B cell (primary cell): ENCODE results near the gene VPS13A. TPM values are rescaled to one million over a fixed set of nuclear protein-coding genes. Genes with fewer than 3 reads are reported as not detected.

ENCODE experiments used
- ATAC-seq: fragments of 200-7000 bp; cut with Tn5 transposase; one replicate; pipeline ENCODE4 v1.10.0; 2021; ENCODE audit warnings: low read depth, mild to moderate bottlenecking, moderate number of reproducible peaks, moderate library complexity
- CTCF ChIA-PET: fragments of 350-600 bp; sonication (Branson Sonifier 250); formaldehyde crosslinking; loops from one replicate; lab custom pipeline; 2021; ENCODE audit warnings: antibody characterized with exemption, inconsistent platforms; lab: Charles Lee
- POLR2A ChIA-PET: fragments of 350-600 bp; sonication (Branson Sonifier 250); formaldehyde crosslinking; loops from one replicate; lab custom pipeline; 2021; ENCODE audit warnings: antibody characterized with exemption; lab: Charles Lee
- DNase-seq: peaks from one replicate; pipeline ENCODE4 v3.0.0; 2013
- H2AFZ ChIP-seq: 2 replicates; pipeline ENCODE4 v1.6.1; 2012; ENCODE audit warnings: mild to moderate bottlenecking, low read depth, low read length; ENCODE audit not compliant: insufficient read depth, poor library complexity, severe bottlenecking
- H3K27ac ChIP-seq, 2 donors: 1 replicate in 1 of 2; 2 replicates in 1 of 2; pipeline ENCODE4 v1.5.1; 2012 to 2013; ENCODE audit warnings: low read length in 2 of 2, mild to moderate bottlenecking in 2 of 2, moderate library complexity in 1 of 2
- H3K27me3 ChIP-seq, 4 experiments: fragments of 200-600 bp in 1 of 4; sonication (generic) in 1 of 4; replicated peaks in 1 of 4; 1 replicate in 2 of 4; 2 replicates in 2 of 4; pipeline versions ENCODE4 v1.6.1 to v1.7.0; 2013 to 2016; ENCODE audit warnings: low read length in 3 of 4, mild to moderate bottlenecking in 2 of 4, mixed read lengths in 1 of 4, moderate library complexity in 1 of 4; ENCODE audit not compliant: insufficient read depth in 4 of 4, control insufficient read depth in 3 of 4; ENCODE audit errors: control extremely low read depth in 1 of 4
- H3K36me3 ChIP-seq, 2 experiments: replicated peaks in 1 of 2; 1 replicate in 1 of 2; 2 replicates in 1 of 2; pipeline versions ENCODE4 v1.6.1 to v1.7.1; 2013; ENCODE audit warnings: low read length in 1 of 2; ENCODE audit not compliant: insufficient read depth in 2 of 2, control insufficient read depth in 1 of 2; ENCODE audit errors: control extremely low read depth in 1 of 2, extremely low read depth in 1 of 2
- H3K4me1 ChIP-seq, 2 donors: fragments of 200-600 bp in 1 of 2; sonication (generic) in 1 of 2; 1 replicate in 1 of 2; 2 replicates in 1 of 2; pipeline versions ENCODE4 v1.5.1 to v1.6.1; 2013 to 2017; ENCODE audit warnings: low read length in 2 of 2; ENCODE audit not compliant: control insufficient read depth in 2 of 2, insufficient read depth in 2 of 2
- H3K4me2 ChIP-seq: replicated peaks from 2 replicates; pipeline ENCODE3; 2012; ENCODE audit warnings: mild to moderate bottlenecking, low read depth, low read length; ENCODE audit not compliant: poor library complexity, severe bottlenecking
- H3K4me3 ChIP-seq, 5 experiments: fragments of 200-600 bp in 1 of 5; sonication (generic) in 1 of 5; 1 replicate in 3 of 5; 2 replicates in 2 of 5; pipeline versions ENCODE4 v1.5.1 to v1.7.0; 2011 to 2016; ENCODE audit warnings: low read length in 4 of 5, mild to moderate bottlenecking in 4 of 5, low read depth in 2 of 5, control low read depth in 1 of 5, moderate library complexity in 1 of 5; ENCODE audit not compliant: insufficient read depth in 1 of 5; ENCODE audit errors: control extremely low read depth in 1 of 5, extremely low read depth in 1 of 5
- H3K79me2 ChIP-seq: fragments of 200-600 bp; sonication (generic); one replicate; pipeline ENCODE4 v1.6.0; 2016; ENCODE audit warnings: low read length; ENCODE audit not compliant: control insufficient read depth, insufficient read depth
- H3K9ac ChIP-seq: fragments of 200-600 bp; sonication (generic); 2 replicates; pipeline ENCODE4 v1.6.1; 2017; ENCODE audit warnings: mild to moderate bottlenecking, low read length, moderate library complexity
- H3K9me3 ChIP-seq, 3 donors: one replicate each; pipeline versions ENCODE4 v1.6.1 to v1.7.1; 2013; ENCODE audit warnings: low read length in 2 of 3; ENCODE audit not compliant: control insufficient read depth in 2 of 3, insufficient read depth in 1 of 3; ENCODE audit errors: control extremely low read depth in 1 of 3
- H4K20me1 ChIP-seq: 2 replicates; pipeline ENCODE4 v1.6.0; 2012; ENCODE audit warnings: mild to moderate bottlenecking, low read length; ENCODE audit not compliant: insufficient read depth, control insufficient read depth, poor library complexity, severe bottlenecking
- H3K27ac Mint-ChIP-seq: one replicate; pipeline ENCODE4 v1.8.0; 2021; ENCODE audit warnings: mixed read lengths
- H3K27me3 Mint-ChIP-seq: one replicate; pipeline ENCODE4 v1.8.0; 2021; ENCODE audit warnings: mixed read lengths
- H3K4me1 Mint-ChIP-seq: one replicate; pipeline ENCODE4 v1.8.0; 2021; ENCODE audit warnings: mixed read lengths
- H3K4me3 Mint-ChIP-seq: one replicate; pipeline ENCODE4 v1.8.0; 2021; ENCODE audit warnings: mixed read lengths
- H3K9me3 Mint-ChIP-seq: one replicate; pipeline ENCODE4 v1.8.0; 2022; ENCODE audit warnings: mixed read lengths; ENCODE audit not compliant: insufficient read depth
- EZH2 ChIP-seq: IDR thresholded peaks from 2 replicates; pipeline ENCODE4 v1.6.1; 2012; ENCODE audit warnings: borderline replicate concordance, low read depth, mild to moderate bottlenecking, moderate library complexity, low read length; ENCODE audit not compliant: insufficient read depth, poor library complexity, severe bottlenecking
- WGBS: methylation state at CpG from one replicate; pipeline ENCODE4 v1.1.5; 2013; ENCODE audit warnings: missing lambda C conversion rate; ENCODE audit not compliant: insufficient coverage; 5-methylcytosine and 5-hydroxymethylcytosine counted together
- intact Hi-C: fragments of 100-400 bp; cut with micrococcal nuclease; formaldehyde crosslinking; loops from one replicate; pipeline ENCODE4 v1.10.0; 2022
- polyA plus RNA-seq: library from polyadenylated mRNA; depleted of rRNA; stranded (reverse); fragments of >200 nt; gene quantifications from 2 replicates; pipeline ENCODE4 v1.2.3, GENCODE V29; 2012
- total RNA-seq, 2 donors: library from RNA; stranded (reverse); fragments of 120-200 nt in 1 of 2; gene quantifications; 1 replicate in 1 of 2; 2 replicates in 1 of 2; pipeline versions ENCODE4 v1.2.3 to v1.2.4, GENCODE V29; 2013 to 2022
- TF ChIP-seq, protein P1 (sequence below): fragments of 200-600 bp; IDR thresholded peaks from one replicate; pipeline ENCODE4 v1.8.0; 2022; ENCODE audit warnings: antibody characterized with exemption, mild to moderate bottlenecking

The VPS13A gene
- total and polyA plus RNA-seq, 2 donors (not counting 1 experiment from before 2014, with no cell fraction given) = 6.5 to 57.8 TPM

- Mint-ChIP-seq H3K4me3 (no peak overlapping the region), H3K27ac (no peak overlapping the region), H3K27me3 (peaks cover 12% of the 10 kb centered on the region), H3K9me3 (no peaks in the 10 kb centered on the region), H3K4me1 (no peaks in the 10 kb centered on the region)
- H3K27ac ChIP-seq = no peak overlapping the region
- H4K20me1 ChIP-seq = no peaks in the 10 kb centered on the region
- peaks cover 0 to 3% (median 1%) of the 10 kb centered on the region in 4 experiments for H3K27me3 ChIP-seq
- no peak overlapping the region for H3K4me2 ChIP-seq
- TF ChIP-seq, protein P1, sequence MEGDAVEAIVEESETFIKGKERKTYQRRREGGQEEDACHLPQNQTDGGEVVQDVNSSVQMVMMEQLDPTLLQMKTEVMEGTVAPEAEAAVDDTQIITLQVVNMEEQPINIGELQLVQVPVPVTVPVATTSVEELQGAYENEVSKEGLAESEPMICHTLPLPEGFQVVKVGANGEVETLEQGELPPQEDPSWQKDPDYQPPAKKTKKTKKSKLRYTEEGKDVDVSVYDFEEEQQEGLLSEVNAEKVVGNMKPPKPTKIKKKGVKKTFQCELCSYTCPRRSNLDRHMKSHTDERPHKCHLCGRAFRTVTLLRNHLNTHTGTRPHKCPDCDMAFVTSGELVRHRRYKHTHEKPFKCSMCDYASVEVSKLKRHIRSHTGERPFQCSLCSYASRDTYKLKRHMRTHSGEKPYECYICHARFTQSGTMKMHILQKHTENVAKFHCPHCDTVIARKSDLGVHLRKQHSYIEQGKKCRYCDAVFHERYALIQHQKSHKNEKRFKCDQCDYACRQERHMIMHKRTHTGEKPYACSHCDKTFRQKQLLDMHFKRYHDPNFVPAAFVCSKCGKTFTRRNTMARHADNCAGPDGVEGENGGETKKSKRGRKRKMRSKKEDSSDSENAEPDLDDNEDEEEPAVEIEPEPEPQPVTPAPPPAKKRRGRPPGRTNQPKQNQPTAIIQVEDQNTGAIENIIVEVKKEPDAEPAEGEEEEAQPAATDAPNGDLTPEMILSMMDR = no peak
- TF ChIP-seq EZH2 = no peak
- peaks cover 0 to 13% (median 0%) of the 10 kb centered on the region in 3 donors for H3K9me3 ChIP-seq
- ATAC-seq (no peak), DNase-seq (no peak)
- no peak overlapping the region for H3K9ac ChIP-seq
- CTCF ChIA-PET = interaction anchor here (1.5 kb wide), 1 partner anchor 23 kb away, joined by 5 read pairs; no protein-coding TSS in a partner anchor
- H3K36me3 ChIP-seq = no peaks in the 10 kb centered on the region
- H3K4me1 ChIP-seq = no peaks in the 10 kb centered on the region
- POLR2A ChIA-PET = no interaction called here
- H3K79me2 ChIP-seq = no peaks in the 10 kb centered on the region
- 82% methylated on average over 1 of the region's 1 CpG for WGBS
- intact Hi-C loops = no loop called here
- no peak overlapping the region for H2AFZ ChIP-seq
- no peak overlapping the region for H3K4me3 ChIP-seq
Observed at GRCh38 chr9:77128125-77128789, 49.1 kb upstream of the VPS13A start.

DNA sequence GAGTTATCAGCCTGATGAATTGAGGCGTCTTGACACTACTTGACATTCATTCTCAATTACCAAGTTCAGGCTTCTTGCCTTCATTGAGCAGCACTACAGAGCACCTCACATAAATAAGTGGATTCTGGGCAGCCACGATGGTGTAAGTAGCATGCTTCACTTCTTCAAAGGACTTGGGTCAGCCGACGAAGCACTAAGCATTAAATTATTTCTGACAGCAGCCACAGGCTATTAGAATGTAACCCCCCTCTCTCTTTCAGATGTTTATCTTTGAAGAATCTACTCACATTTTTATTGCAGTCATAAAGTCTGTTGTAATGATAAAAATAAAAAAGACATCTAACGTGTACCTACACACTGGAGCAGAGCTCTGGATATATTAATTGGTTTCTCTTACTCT lies 45.9 kb upstream of the VPS13A start:
- H3K27ac ChIP-seq = no peak overlapping the region
- no peaks in the 10 kb centered on the region for H4K20me1 ChIP-seq
- Mint-ChIP-seq H3K4me1 (no peaks in the 10 kb centered on the region), H3K9me3 (no peaks in the 10 kb centered on the region), H3K27me3 (peaks cover 12% of the 10 kb centered on the region), H3K4me3 (no peak overlapping the region), H3K27ac (no peak overlapping the region)
- peaks cover 0 to 13% (median 0%) of the 10 kb centered on the region in 3 donors for H3K9me3 ChIP-seq
- intact Hi-C loops = no loop called here
- no peak overlapping the region for H3K4me3 ChIP-seq
- no peak overlapping the region for H3K4me2 ChIP-seq
- POLR2A ChIA-PET = no interaction called here
- no peaks in the 10 kb centered on the region for H3K79me2 ChIP-seq
- ATAC-seq (no peak), DNase-seq (no peak)
- no peak overlapping the region for H2AFZ ChIP-seq
- 100% methylated on average over 1 of the region's 5 CpGs for WGBS
- H3K27me3 ChIP-seq = peaks cover 0 to 3% (median 2%) of the 10 kb centered on the region in 4 experiments
- CTCF ChIA-PET = no interaction called here
- no peaks in the 10 kb centered on the region for H3K4me1 ChIP-seq
- no peak overlapping the region for H3K9ac ChIP-seq
- no peak for TF ChIP-seq EZH2
- TF ChIP-seq, protein P1 = no peak
- no peaks in the 10 kb centered on the region for H3K36me3 ChIP-seq
